DND-41 (cell line): ENCODE results near the gene FOXN3.

ENCODE experiments used
- CTCF ChIP-seq: IDR thresholded peaks from 2 replicates; pipeline ENCODE4 v1.5.1; 2012; ENCODE audit warnings: borderline replicate concordance, low read length, moderate library complexity, mild to moderate bottlenecking; ENCODE audit not compliant: poor library complexity, severe bottlenecking; ENCODE audit errors: extremely low read depth
- EZH2 ChIP-seq: IDR thresholded peaks from 3 replicates; pipeline ENCODE4 v1.6.1; 2012; ENCODE audit warnings: borderline replicate concordance, low read depth, mild to moderate bottlenecking, moderate library complexity, low read length, inconsistent platforms; ENCODE audit not compliant: severe bottlenecking

DNA sequence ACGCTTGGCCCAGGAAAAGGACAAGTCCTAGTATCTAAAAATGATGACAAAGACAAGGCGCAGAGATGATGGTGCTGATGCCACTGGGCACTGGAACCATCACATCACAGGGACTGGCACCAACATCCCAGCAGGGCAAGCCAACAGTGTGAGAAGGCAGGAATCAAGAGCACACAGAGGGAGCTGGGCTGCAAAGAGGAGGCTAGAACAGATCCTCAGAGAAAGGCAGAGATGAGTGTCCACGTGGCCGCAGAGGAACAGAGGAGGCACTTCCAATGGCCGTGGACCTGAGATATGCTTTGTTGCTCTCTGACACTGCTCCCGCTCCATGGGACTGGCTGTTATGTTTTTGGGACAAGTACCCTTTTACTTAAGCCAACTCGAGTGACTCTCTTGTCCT is 17.9 kb downstream of the FOXN3 start:
- TF ChIP-seq CTCF (no peak), EZH2 (no peak)
